ENCODE results near the gene HMCN2.

Gene HMCN2

GRCh38 chr9:130345009-130345896, 79.7 kb downstream of the HMCN2 start:
- DNase-seq (ENCODE audit: low read depth in 2 of 2), result no peak

DNA sequence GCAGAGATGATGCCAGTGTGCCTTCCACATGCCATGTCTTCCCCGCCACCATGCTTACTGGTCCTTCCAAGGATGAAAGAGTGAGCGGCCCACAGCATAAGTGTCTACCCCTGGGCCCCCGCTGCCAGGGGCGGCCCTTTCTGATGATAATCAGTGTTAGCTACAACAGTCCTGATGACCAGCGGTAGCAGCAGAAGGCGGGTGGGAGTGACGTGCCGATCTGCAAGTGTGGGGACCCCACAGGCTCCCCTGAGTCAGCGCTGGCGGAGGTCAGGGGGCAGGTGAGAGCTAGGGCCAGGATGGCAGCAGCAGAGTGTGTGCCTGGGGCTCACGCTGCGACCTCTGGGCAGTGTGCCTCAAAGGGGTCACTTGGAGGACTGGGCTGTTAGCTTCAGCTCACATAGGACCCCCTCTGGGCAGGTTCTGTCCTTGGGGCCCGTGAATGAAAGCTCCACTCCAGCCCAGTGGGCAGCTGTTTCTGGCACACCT, 80.4 kb downstream of the HMCN2 start:
- no peak for DNase-seq (ENCODE audit: low read depth in 2 of 2)

- no peak for DNase-seq (ENCODE audit: low read depth in 2 of 2)
Observed at GRCh38 chr9:130346431-130346830, 80.9 kb downstream of the HMCN2 start.

DNA sequence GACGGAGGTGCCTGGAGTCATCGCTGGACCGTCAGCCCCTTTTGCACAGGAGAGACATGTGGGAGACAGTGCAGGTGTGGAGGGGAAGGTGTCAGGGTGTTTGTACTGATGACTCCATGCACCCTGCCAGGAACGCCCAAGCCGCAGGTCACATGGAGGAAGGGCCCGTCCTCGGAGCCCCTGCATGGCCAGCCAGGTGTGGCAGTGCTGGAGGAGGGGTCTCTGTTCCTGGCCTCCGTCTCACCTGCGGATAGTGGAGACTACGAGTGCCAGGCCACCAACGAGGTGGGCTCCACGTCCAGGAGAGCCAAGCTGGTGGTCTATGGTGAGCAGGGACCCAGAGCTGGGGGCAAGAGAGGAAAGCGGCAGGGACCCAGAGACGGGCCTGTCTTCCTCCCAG, 81.5 kb downstream of the HMCN2 start:
- DNase-seq (ENCODE audit: low read depth in 2 of 2), result no peak

DNA sequence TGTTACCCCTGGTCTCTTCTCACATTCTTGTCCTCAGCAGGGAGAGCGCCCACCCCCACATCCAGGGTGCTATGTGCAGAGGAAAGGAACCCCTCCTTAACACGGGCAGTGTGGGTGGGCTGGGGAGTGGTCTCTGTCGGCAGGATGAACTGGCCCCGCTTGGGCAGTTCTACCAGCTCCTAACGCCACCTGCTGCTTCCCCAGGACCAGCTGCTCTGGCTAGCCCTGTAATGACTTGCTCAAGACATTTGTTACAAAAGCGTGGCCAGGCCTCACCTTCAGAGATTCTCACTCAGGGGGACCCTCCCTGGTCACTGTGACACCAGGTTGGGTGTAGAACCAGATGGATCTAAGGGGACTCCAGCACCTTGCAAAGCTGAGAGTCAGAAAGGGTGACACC, 82.4 kb downstream of the HMCN2 start:
- DNase-seq (ENCODE audit: low read depth in 2 of 2), result no peak

DNA sequence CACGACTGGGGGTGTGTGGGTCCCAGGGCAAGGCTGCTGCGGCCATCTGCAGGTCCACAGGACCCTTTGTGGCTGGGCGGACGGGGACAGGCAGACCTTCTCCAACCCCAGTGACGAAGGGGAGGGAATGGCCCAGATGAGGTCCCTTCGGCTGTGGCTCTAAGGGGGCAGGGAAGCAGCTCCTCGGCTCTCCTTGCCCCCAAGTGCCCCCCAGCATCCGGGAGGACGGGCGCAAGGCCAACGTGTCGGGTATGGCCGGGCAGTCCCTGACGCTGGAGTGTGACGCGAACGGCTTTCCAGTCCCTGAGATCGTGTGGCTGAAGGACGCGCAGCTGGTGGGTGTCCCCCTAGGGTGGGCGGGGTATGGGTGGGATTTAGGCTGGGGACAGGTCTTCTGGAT, 82.8 kb downstream of the HMCN2 start:
- no peak for DNase-seq (ENCODE audit: low read depth in 2 of 2)

- no peak for DNase-seq (ENCODE audit: low read depth in 2 of 2)
Observed at GRCh38 chr9:130348881-130349280, 83.3 kb downstream of the HMCN2 start.

- DNase-seq (ENCODE audit: low read depth in 2 of 2), result no peak
Observed at GRCh38 chr9:130349398-130349797, 83.8 kb downstream of the HMCN2 start.

DNA sequence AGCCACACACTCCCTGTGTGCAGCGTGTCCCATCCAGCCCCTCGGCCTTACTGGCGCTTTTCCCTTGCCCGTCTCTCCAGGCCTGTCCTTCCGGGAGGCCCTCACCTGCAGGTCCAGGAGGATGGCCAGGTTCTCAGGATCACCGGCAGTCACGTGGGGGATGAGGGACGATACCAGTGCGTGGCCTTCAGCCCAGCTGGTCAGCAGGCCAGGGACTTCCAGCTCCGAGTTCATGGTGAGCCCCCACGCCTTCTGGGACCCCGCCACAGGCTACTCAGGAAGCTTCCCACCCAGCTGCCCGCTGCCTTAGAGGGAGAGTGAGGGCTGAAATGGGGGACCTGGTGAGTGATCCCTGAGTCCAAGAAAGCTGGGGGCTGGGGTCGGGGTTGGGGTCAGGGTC, 85.8 kb downstream of the HMCN2 start:
- no peak for DNase-seq (ENCODE audit: low read depth in 2 of 2)

DNA sequence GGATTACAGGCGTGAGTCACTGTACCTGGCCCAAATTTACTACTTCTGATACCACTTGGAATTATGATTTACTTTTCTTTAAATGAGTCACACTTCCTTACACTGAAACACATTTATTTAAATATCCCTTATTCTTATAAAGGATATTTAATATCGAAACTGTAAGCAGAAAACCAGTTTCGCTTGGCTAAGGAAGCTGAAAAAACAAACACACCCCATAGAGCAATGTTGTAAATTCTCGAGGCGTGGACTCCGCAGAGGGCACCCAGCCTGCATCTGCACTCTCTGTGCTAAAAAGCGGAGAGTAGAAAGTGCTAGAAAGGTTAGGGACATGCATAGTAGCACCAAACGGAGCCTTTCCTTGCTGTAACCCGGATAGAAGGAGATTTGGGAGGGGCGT, 86.5 kb downstream of the HMCN2 start:
- DNase-seq (ENCODE audit: low read depth in 2 of 2), result no peak

GRCh38 chr9:130352586-130353285, 87.2 kb downstream of the HMCN2 start:
- no peak for DNase-seq (ENCODE audit: low read depth in 2 of 2)

- DNase-seq (ENCODE audit: low read depth in 2 of 2), result no peak
Observed at GRCh38 chr9:130354378-130354777, 88.8 kb downstream of the HMCN2 start.

DNA sequence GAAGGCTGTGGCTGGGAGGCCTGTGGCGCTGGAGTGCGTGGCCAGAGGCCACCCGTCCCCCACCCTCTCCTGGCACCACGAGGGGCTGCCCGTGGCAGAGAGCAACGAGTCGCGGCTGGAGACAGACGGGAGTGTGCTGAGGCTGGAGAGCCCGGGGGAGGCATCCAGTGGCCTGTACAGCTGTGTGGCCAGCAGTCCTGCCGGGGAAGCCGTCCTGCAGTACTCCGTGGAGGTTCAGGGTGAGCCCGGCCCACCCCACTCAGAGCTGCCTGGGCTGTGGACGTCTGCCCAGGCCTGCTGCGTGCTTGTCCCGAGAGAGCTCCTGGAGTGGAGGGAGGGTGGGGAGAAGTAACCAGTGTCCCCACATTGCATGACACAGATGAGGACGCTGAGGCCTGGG, 89.2 kb downstream of the HMCN2 start:
- no peak for DNase-seq (ENCODE audit: low read depth in 2 of 2)

GRCh38 chr9:130356033-130356432, 90.5 kb downstream of the HMCN2 start:
- no peak for DNase-seq (ENCODE audit: low read depth in 2 of 2)

DNA sequence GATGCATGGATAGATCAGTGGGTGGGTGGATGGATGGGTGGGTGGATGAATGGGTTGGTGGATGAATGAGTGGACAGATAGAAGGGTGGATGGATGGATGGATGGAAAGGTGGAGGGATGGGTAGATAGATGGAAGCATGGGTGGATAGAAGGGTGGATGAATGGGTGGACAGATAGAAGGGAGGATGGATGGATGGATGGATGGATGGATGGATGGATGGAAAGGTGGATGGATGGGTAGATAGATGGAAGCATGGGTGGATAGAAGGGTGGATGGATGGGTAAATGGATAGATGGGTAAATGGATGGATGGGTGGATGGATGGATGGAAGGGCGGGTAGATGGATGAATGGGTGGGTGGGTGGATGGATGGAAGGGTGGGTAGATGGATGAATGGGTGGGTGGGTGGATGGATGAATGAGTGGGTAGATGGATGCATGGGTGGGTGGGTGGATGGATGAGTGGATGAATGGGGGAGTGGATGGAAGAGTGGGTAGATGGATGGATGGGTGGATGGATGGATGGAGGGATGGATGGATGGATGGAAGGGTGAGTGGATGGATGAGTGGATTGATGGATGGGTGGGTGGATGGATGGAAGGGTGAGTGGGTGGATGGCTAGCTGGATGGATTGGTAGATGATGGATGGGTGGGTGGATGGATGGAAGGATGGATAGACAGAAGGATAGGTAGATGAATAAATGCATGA, 91.5 kb downstream of the HMCN2 start:
- DNase-seq (ENCODE audit: low read depth in 2 of 2), result no peak

GRCh38 chr9:130358928-130359327, 93.4 kb downstream of the HMCN2 start:
- no peak for DNase-seq (ENCODE audit: low read depth in 2 of 2)

- DNase-seq (ENCODE audit: low read depth in 2 of 2), result no peak
Observed at GRCh38 chr9:130359819-130360218, 94.3 kb downstream of the HMCN2 start.

DNA sequence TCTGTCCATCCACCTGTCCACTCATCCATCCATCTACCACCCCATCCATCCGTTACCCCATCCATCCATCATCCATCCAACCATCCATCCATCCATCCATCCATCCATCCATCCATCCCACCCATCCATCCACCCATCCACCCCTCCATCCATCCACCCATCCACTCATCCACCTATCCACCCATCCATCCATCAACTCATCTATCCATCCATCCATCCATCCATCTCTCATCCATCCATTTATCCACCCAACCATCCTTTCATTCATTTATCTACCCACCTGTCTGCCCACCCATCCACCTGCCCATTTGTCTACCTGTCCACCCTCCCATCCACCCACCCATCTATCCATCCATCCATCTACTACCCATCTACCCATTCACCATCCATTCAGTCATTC, 95.1 kb downstream of the HMCN2 start:
- DNase-seq (ENCODE audit: low read depth in 2 of 2), result no peak

DNA sequence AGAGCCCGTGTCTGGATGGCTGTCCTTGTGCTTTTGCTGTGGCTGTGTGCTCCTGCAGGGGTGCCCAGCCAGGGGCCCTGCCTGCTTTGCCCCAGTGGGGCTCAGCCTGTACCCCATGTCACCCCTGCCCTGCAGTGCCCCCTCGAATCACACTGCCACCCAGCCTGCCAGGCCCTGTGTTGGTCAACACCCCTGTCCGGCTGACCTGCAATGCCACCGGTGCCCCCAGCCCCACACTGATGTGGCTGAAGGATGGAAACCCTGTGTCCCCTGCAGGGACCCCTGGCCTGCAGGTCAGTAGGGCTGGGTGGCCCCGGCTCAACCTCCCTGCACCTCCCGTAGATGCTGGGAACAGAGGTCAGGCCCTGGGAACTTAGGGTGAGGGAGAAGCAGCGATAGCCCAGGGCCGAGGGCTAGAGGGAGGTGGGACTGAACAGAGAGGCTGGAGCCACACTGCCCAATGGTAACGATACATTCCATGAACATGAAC, 96.4 kb downstream of the HMCN2 start:
- no peak for DNase-seq (ENCODE audit: low read depth in 2 of 2)

GRCh38 chr9:130362691-130363090, 97.1 kb downstream of the HMCN2 start:
- DNase-seq (ENCODE audit: low read depth in 2 of 2), result no peak

GRCh38 chr9:130363755-130364404, 98.3 kb downstream of the HMCN2 start:
- DNase-seq (ENCODE audit: low read depth in 2 of 2), result no peak

Data from stimulated activated CD4-positive, alpha-beta T cell treated with anti-CD3 and anti-CD28 coated beads, Interleukin-4, amount 100 ng/mL, for 48 hours (primary cell).